Gastroesophageal sphincter (tissue), 4 donors: Measurements from ENCODE around the gene NEK4. TPM values are rescaled to one million over a fixed set of nuclear protein-coding genes. Genes with fewer than 3 reads are reported as not detected.

ENCODE experiments used
- ATAC-seq: fragments of 150-250 bp; one replicate; pipeline ENCODE4 v1.9.1; 2016; ENCODE audit warnings: mild to moderate bottlenecking, moderate library complexity
- H3K27ac ChIP-seq, 4 donors: fragments of 200-600 bp; sonication (generic) in 3 of 4; 1 replicate in 3 of 4; 2 replicates in 1 of 4; pipeline ENCODE4 v1.5.1; 2016 to 2019
- H3K27me3 ChIP-seq: fragments of 200-600 bp; sonication (generic); one replicate; pipeline ENCODE4 v1.5.1; 2019
- H3K36me3 ChIP-seq, 2 donors: fragments of 200-600 bp; sonication (generic); one replicate each; pipeline ENCODE4 v1.5.1; 2019; ENCODE audit warnings: control low read depth in 1 of 2
- H3K4me1 ChIP-seq, 3 donors: fragments of 200-600 bp; sonication (generic); 1 replicate in 2 of 3; 2 replicates in 1 of 3; pipeline ENCODE4 v1.5.1; 2016 to 2019; ENCODE audit warnings: control low read depth in 2 of 3
- H3K4me3 ChIP-seq, 2 donors: fragments of 200-600 bp; sonication (generic); one replicate each; pipeline ENCODE4 v1.5.1; 2019; ENCODE audit warnings: mild to moderate bottlenecking in 1 of 2, moderate library complexity in 1 of 2
- H3K9me3 ChIP-seq, 3 donors: fragments of 200-600 bp; sonication (generic); one replicate each; pipeline ENCODE4 v1.5.1; 2017 to 2019; ENCODE audit warnings: control low read depth in 2 of 3
- EP300 ChIP-seq: sonication (generic); formaldehyde crosslinking; IDR thresholded peaks from one replicate; pipeline ENCODE4 v1.6.1; 2017; ENCODE audit warnings: antibody characterized with exemption, mild to moderate bottlenecking
- POLR2A ChIP-seq, 2 donors: fragments of 450-650 bp; IDR thresholded peaks; one replicate each; pipeline ENCODE4 v1.6.1; 2017; ENCODE audit warnings: antibody characterized with exemption in 2 of 2, mild to moderate bottlenecking in 2 of 2, moderate library complexity in 1 of 2
- POLR2AphosphoS5 ChIP-seq: sonication (generic); formaldehyde crosslinking; IDR thresholded peaks from one replicate; pipeline ENCODE4 v1.6.1; 2017; ENCODE audit warnings: antibody characterized with exemption
- WGBS, 2 donors: methylation state at CpG; one replicate each; pipeline ENCODE4 v1.1.5; 2018; ENCODE audit warnings: low coverage in 1 of 2; 5-methylcytosine and 5-hydroxymethylcytosine counted together
- total RNA-seq, 4 donors: library from RNA; depleted of rRNA; stranded (reverse); fragments of >200 nt; gene quantifications; one replicate each; pipeline ENCODE4 v1.1.0, GENCODE V29; 2016
- TF ChIP-seq, protein P1 (sequence below), 4 experiments: fragments of 200-600 bp in 2 of 4; fragments of 450-650 bp in 2 of 4; sonication (generic) in 1 of 4; IDR thresholded peaks; one replicate each; pipeline ENCODE4 v1.5.1; 2017 to 2019; ENCODE audit warnings: antibody characterized with exemption in 4 of 4, mild to moderate bottlenecking in 2 of 4, moderate library complexity in 2 of 4

NEK4 gene
- total RNA-seq, 4 donors from 2014 or later = 22.1 to 29.5 (median 22.7) TPM

DNA sequence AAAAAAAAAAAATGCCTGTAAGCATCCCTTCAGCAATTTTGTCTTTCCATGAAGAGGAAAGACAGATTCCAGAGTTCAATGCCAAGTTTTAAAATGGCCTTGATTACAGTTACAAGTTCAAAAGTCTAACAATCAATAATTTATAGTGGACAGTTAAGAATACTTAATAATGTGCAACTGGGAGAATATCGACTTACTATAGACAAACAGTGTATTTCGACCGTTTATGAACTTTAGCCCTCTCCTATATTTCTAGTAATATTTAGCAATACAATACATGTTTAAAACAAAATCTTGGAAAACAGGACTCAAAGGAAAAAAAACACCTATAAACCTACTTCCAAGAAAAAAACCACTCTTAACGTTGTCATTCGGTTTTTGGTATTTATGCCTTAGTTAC is 86.6 kb downstream of the NEK4 start:
- Histone ChIP-seq H3K4me1 (peaks cover 5 to 74% (median 12%) of the 10 kb centered on the region in 3 donors), H3K4me3 (no peak overlapping the region), H3K27me3 (no peaks in the 10 kb centered on the region), H3K9me3 (no peaks in the 10 kb centered on the region), H3K36me3 (peaks cover 0 to 38% of the 10 kb centered on the region in 2 donors), H3K27ac (peak overlapping the region in 2 of 4 donors; percentile 99)
- WGBS, 2 donors = 40 to 49% methylated on average over 5 of the region's 5 CpGs
- no peak for ATAC-seq
- TF ChIP-seq POLR2AphosphoS5 (no peak), EP300 (no peak), POLR2A (IDR thresholded peaks at IDR 0.05) (no peak)
- TF ChIP-seq, protein P1, sequence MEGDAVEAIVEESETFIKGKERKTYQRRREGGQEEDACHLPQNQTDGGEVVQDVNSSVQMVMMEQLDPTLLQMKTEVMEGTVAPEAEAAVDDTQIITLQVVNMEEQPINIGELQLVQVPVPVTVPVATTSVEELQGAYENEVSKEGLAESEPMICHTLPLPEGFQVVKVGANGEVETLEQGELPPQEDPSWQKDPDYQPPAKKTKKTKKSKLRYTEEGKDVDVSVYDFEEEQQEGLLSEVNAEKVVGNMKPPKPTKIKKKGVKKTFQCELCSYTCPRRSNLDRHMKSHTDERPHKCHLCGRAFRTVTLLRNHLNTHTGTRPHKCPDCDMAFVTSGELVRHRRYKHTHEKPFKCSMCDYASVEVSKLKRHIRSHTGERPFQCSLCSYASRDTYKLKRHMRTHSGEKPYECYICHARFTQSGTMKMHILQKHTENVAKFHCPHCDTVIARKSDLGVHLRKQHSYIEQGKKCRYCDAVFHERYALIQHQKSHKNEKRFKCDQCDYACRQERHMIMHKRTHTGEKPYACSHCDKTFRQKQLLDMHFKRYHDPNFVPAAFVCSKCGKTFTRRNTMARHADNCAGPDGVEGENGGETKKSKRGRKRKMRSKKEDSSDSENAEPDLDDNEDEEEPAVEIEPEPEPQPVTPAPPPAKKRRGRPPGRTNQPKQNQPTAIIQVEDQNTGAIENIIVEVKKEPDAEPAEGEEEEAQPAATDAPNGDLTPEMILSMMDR (IDR thresholded peaks at IDR 0.05) = no peak

- Histone ChIP-seq H3K9me3 (no peaks in the 10 kb centered on the region), H3K27me3 (no peaks in the 10 kb centered on the region), H3K4me3 (no peak overlapping the region), H3K36me3 (peaks cover 0 to 38% of the 10 kb centered on the region in 2 donors), H3K27ac (peak overlapping the region in 1 of 4 donors; percentile 27), H3K4me1 (peaks cover 5 to 80% (median 12%) of the 10 kb centered on the region in 3 donors)
- WGBS, 2 donors = 62 to 81% methylated on average over 6 of the region's 6 CpGs
- no peak for TF ChIP-seq POLR2A (IDR thresholded peaks at IDR 0.05)
- TF ChIP-seq, protein P1 (IDR thresholded peaks at IDR 0.05) = no peak
- no peak for TF ChIP-seq EP300
- no peak for TF ChIP-seq POLR2AphosphoS5
- ATAC-seq = no peak
Measured at GRCh38 chr3:52683611-52684010, 87.1 kb downstream of the NEK4 start.

GRCh38 chr3:52682016-52682415 is 88.7 kb downstream of the NEK4 start:
- Histone ChIP-seq H3K9me3 (no peaks in the 10 kb centered on the region), H3K4me1 (peaks cover 5 to 71% (median 12%) of the 10 kb centered on the region in 3 donors), H3K27ac (peak overlapping the region in 2 of 4 donors; percentile 39 to 50), H3K36me3 (peaks cover 0 to 38% of the 10 kb centered on the region in 2 donors), H3K27me3 (no peaks in the 10 kb centered on the region), H3K4me3 (no peak overlapping the region)
- no peak for ATAC-seq
- no peak for TF ChIP-seq EP300
- peak; percentile 15 for TF ChIP-seq POLR2AphosphoS5
- TF ChIP-seq, protein P1 (IDR thresholded peaks at IDR 0.05) = no peak
- no peak for TF ChIP-seq POLR2A (IDR thresholded peaks at IDR 0.05)

- WGBS, 2 donors = 56 to 70% methylated on average over 3 of the region's 3 CpGs
- Histone ChIP-seq H3K4me3 (no peak overlapping the region), H3K9me3 (no peaks in the 10 kb centered on the region), H3K27me3 (no peaks in the 10 kb centered on the region), H3K36me3 (peaks cover 0 to 41% of the 10 kb centered on the region in 2 donors), H3K27ac (peak overlapping the region in 2 of 4 donors; percentile 39 to 50), H3K4me1 (peaks cover 5 to 67% (median 9%) of the 10 kb centered on the region in 3 donors)
- no peak for TF ChIP-seq POLR2AphosphoS5
- TF ChIP-seq, protein P1 (IDR thresholded peaks at IDR 0.05) = no peak
- no peak for TF ChIP-seq POLR2A (IDR thresholded peaks at IDR 0.05)
- ATAC-seq = no peak
Measured at GRCh38 chr3:52681596-52681995, 89.1 kb downstream of the NEK4 start.

- TF ChIP-seq, protein P1 (IDR thresholded peaks at IDR 0.05) = no peak
- no peak for TF ChIP-seq EP300
- ATAC-seq = no peak
- Histone ChIP-seq H3K36me3 (peaks cover 0 to 57% of the 10 kb centered on the region in 2 donors), H3K4me1 (peaks cover 5 to 61% (median 6%) of the 10 kb centered on the region in 3 donors), H3K4me3 (no peak overlapping the region), H3K27ac (no peak overlapping the region), H3K27me3 (no peaks in the 10 kb centered on the region), H3K9me3 (no peaks in the 10 kb centered on the region)
- WGBS, 2 donors = 56 to 60% methylated on average over 1 of the region's 1 CpG
Measured at GRCh38 chr3:52679811-52680210, 90.9 kb downstream of the NEK4 start.
